Ectodermal cell (in vitro differentiated cells): Measurements from ENCODE around the gene TRIM6.
"Not testable (repeated sequence)": the region's sequence is repeated elsewhere in the genome, so short reads cannot be mapped to it uniquely, and the experiment has no call there.

ENCODE experiments used
- H3K27ac ChIP-seq: 2 replicates; pipeline ENCODE4 v1.7.0; 2013; ENCODE audit warnings: mild to moderate bottlenecking, low read depth, low read length; ENCODE audit not compliant: insufficient read depth, poor library complexity, severe bottlenecking
- H3K27me3 ChIP-seq: 2 replicates; pipeline ENCODE4 v1.7.0; 2013; ENCODE audit warnings: mild to moderate bottlenecking, low read length; ENCODE audit not compliant: insufficient read depth, control insufficient read depth, poor library complexity, severe bottlenecking
- H3K36me3 ChIP-seq: one replicate; pipeline ENCODE4 v1.7.0; 2013; ENCODE audit warnings: low read length; ENCODE audit not compliant: control insufficient read depth, insufficient read depth
- H3K4me1 ChIP-seq: one replicate; pipeline ENCODE4 v1.7.0; 2013; ENCODE audit warnings: low read length; ENCODE audit not compliant: control insufficient read depth, insufficient read depth
- H3K4me3 ChIP-seq: 2 replicates; pipeline ENCODE4 v1.7.0; 2013; ENCODE audit warnings: low read depth, low read length, control low read depth; ENCODE audit not compliant: insufficient read depth
- H3K9me3 ChIP-seq: 2 replicates; pipeline ENCODE4 v1.7.0; 2013; ENCODE audit warnings: mild to moderate bottlenecking, low read length, moderate library complexity; ENCODE audit not compliant: control insufficient read depth
- WGBS, 2 experiments: methylation state at CpG; one replicate each; pipeline ENCODE4 v1.1.7; 2013; ENCODE audit warnings: missing lambda C conversion rate in 2 of 2; 5-methylcytosine and 5-hydroxymethylcytosine counted together

Gene TRIM6

GRCh38 chr11:5624489-5625279 is 28.2 kb downstream of the TRIM6 start, which contains the start of gene TRIM34:
Gene TRIM34, plus strand, starts transcription at chr11:5625001. Its CDS starts 7,331 bp downstream, at chr11:5632332.
- Histone ChIP-seq H3K4me1 (peaks cover 6% of the 10 kb centered on the region), H3K27ac (no peak within 1 kb of the TSS), H3K9me3 (no peaks in the 10 kb centered on the region), H3K4me3 (peak within 1 kb of the TSS; percentile 26), H3K36me3 (no peaks in the 10 kb centered on the region), H3K27me3 (no peaks in the 10 kb centered on the region)
- WGBS, 2 experiments = 70% methylated on average over 6 to 7 of the region's 7 CpGs

DNA sequence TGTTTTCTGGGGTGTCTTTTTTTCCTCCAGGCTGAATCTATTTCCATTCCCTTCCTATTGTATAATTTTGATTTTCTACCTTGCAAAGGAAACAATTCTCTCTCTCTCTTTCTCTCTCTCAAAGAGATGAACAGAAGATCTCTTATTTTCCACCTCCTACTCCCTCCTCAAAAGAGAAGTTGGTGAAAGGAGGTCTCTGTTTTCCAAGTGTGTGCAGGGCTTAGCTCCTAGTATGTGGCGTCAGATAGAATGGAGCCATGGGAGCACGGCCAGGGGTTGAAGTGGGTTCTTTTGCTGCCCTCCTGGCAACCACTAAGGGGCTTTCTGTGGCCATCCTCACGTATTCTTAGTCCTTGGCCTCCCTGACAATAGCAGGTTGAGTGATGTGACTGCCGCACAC is 28.8 kb downstream of the TRIM6 start:
- no peaks in the 10 kb centered on the region for H3K36me3 ChIP-seq
- H3K4me1 ChIP-seq = peaks cover 6% of the 10 kb centered on the region
- H3K27ac ChIP-seq = no peak overlapping the region
- H3K4me3 ChIP-seq = peak overlapping the region; percentile 26
- H3K9me3 ChIP-seq = no peaks in the 10 kb centered on the region
- no peaks in the 10 kb centered on the region for H3K27me3 ChIP-seq
- WGBS, 2 experiments = 61 to 68% methylated on average over 4 of the region's 4 CpGs

- Histone ChIP-seq H3K9me3 (no peaks in the 10 kb centered on the region), H3K27me3 (no peaks in the 10 kb centered on the region), H3K36me3 (no peaks in the 10 kb centered on the region), H3K4me3 (no peak overlapping the region), H3K27ac (no peak overlapping the region), H3K4me1 (peaks cover 6% of the 10 kb centered on the region)
- WGBS, 2 experiments = 89 to 97% methylated on average over 3 to 5 of the region's 5 CpGs
Observed at GRCh38 chr11:5626196-5626595, 29.8 kb downstream of the TRIM6 start.

GRCh38 chr11:5631417-5631816 is 35.0 kb downstream of the TRIM6 start:
- Histone ChIP-seq H3K27ac (no peak overlapping the region), H3K9me3 (no peaks in the 10 kb centered on the region), H3K36me3 (no peaks in the 10 kb centered on the region), H3K4me3 (no peak overlapping the region), H3K4me1 (no peaks in the 10 kb centered on the region), H3K27me3 (no peaks in the 10 kb centered on the region)
- 95 to 96% methylated on average over 2 of the region's 2 CpGs for WGBS, 2 experiments

DNA sequence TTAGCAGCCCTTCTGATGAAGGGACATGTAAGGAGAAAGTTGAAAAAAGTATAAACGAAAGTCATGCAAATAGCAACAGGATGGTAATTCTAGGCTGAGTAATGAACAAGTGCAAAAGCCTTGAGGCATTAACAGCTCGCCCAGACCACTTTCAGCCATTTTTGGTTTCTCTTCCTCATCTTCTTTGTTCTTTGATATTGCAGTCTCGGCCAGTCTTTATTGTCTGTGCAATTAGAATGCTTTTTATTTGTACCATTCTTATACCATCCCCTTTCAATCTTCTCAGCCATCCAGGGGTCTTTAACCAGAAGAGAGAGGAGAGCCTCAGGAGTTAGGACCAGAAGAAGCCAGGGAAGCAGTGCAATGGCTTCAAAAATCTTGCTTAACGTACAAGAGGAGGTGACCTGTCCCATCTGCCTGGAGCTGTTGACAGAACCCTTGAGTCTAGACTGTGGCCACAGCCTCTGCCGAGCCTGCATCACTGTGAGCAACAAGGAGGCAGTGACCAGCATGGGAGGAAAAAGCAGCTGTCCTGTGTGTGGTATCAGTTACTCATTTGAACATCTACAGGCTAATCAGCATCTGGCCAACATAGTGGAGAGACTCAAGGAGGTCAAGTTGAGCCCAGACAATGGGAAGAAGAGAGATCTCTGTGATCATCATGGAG is 35.7 kb downstream of the TRIM6 start:
- H3K36me3 ChIP-seq = no peaks in the 10 kb centered on the region
- no peak overlapping the region for H3K27ac ChIP-seq
- H3K4me1 ChIP-seq = no peaks in the 10 kb centered on the region
- H3K4me3 ChIP-seq = no peak overlapping the region
- H3K9me3 ChIP-seq = no peaks in the 10 kb centered on the region
- WGBS, 2 experiments = 89 to 95% methylated on average over 5 of the region's 5 CpGs
- H3K27me3 ChIP-seq = no peaks in the 10 kb centered on the region

DNA sequence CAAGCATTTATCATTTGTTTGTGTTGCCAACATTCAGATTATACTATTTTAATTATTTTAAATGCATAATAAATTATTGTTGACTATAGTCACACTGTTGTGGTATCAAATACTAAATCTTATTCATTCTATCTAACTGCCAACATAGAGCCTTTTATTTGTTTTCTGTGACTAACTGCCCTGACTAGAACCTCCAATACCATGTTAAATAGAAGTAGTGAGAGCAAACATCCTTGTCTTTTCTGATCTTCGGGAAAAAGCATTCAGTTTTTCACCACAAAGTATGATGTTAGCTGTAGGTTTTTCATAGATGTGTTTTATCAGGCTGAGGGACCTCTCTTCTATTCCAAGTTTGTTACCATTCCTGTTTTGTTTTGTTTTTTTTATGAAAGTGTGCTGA is 43.5 kb downstream of the TRIM6 start:
- Histone ChIP-seq H3K27me3 (no peaks in the 10 kb centered on the region), H3K4me3 (no peak overlapping the region), H3K4me1 (no peaks in the 10 kb centered on the region), H3K27ac (no peak overlapping the region), H3K36me3 (no peaks in the 10 kb centered on the region), H3K9me3 (no peaks in the 10 kb centered on the region)
- 92 to 96% methylated on average over 1 of the region's 1 CpG for WGBS, 2 experiments

- no peaks in the 10 kb centered on the region for H3K9me3 ChIP-seq
- no peaks in the 10 kb centered on the region for H3K27me3 ChIP-seq
- H3K36me3 ChIP-seq = no peaks in the 10 kb centered on the region
- H3K4me1 ChIP-seq = no peaks in the 10 kb centered on the region
- H3K27ac ChIP-seq = no peak overlapping the region
- no peak overlapping the region for H3K4me3 ChIP-seq
Observed at GRCh38 chr11:5643585-5643984, 47.1 kb downstream of the TRIM6 start.

DNA sequence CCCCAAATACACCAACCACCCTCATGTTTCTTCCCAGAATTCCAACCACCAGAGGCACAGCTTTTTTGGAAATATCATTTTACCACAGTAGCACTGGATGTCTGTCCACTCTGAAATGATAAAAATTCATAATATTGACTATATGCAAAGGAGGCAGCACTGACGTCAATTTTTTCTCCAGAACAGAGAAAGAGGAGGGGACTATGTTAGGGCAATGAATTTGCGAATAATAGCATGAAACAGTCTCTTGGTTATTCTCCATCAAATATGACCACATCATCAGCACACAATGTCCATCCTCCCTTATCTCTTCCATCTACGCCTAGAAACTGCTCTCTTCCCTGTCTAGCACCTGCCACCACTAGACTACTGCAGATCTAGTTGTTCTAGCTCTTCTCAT is 49.7 kb downstream of the TRIM6 start:
- Histone ChIP-seq H3K27ac (no peak overlapping the region), H3K4me3 (no peak overlapping the region), H3K4me1 (no peaks in the 10 kb centered on the region), H3K27me3 (no peaks in the 10 kb centered on the region), H3K36me3 (no peaks in the 10 kb centered on the region), H3K9me3 (no peaks in the 10 kb centered on the region)
- WGBS, 2 experiments = 91 to 99% methylated on average over 3 of the region's 3 CpGs

DNA sequence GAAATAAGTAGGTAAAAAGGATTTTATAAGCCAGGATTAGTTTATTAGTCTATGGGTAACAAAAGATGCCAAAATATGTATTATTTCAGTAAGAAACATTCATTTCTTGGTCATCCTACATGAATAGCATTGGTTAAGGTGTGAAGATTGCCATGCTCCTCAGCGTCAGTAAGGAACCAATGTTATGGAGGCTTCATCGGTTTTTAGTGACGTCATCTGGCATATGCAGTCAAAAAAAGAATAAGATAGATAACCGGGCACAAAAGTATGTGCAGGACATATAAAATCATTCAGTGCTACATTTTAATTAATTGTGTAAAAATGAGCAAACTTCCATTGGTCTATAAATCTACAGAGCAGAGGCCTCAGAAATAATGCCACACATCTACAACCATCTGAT is 59.0 kb downstream of the TRIM6 start:
- WGBS, 2 experiments = 85 to 97% methylated on average over 3 to 4 of the region's 4 CpGs
- H3K9me3 ChIP-seq = no peaks in the 10 kb centered on the region
- H3K27ac ChIP-seq = no peak overlapping the region

DNA sequence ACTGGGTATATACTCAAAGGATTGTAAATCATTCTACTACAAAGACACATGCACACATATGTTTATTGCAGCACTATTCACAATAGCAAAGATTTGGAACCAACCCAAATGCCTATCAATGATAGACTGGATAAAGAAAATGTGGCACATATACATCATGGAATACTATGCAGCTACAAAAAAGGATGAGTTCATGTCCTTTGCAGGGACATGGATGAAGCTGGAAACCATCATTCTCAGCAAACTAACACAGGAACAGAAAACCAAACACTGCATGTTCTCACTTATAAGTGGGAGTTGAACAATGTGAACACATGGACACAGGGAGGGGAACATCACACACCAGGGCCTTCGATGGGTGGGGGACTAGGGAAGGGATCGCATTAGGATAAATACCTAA is 60.5 kb downstream of the TRIM6 start:
- H3K27me3 ChIP-seq, H3K36me3 ChIP-seq, H3K4me3 ChIP-seq, H3K27ac ChIP-seq, H3K9me3 ChIP-seq, H3K4me1 ChIP-seq: not testable (repeated sequence)
- 95 to 96% methylated on average over 2 of the region's 2 CpGs for WGBS, 2 experiments

More for the DNA sequence above, 59.0 kb downstream of the TRIM6 start:
- H3K36me3 ChIP-seq = no peaks in the 10 kb centered on the region
- H3K4me3 ChIP-seq = no peak overlapping the region
- no peaks in the 10 kb centered on the region for H3K27me3 ChIP-seq
- H3K4me1 ChIP-seq = no peaks in the 10 kb centered on the region
